Heart left ventricle (tissue), 13 donors: ENCODE data around the gene SMG5.

Experiments
- POLR2A ChIP-seq, 2 donors: fragments of 450-650 bp; IDR thresholded peaks; one replicate each; pipeline ENCODE4 v1.6.1; 2017; ENCODE audit warnings: antibody characterized with exemption in 2 of 2, mild to moderate bottlenecking in 2 of 2, moderate library complexity in 2 of 2
- TF ChIP-seq, protein P1 (sequence below), 12 donors: fragments of 200-600 bp; sonication (generic) in 4 of 12; IDR thresholded peaks; one replicate each; pipeline versions ENCODE4 v1.5.0 to v1.8.0; 2018 to 2022; ENCODE audit warnings: antibody characterized with exemption in 12 of 12, mild to moderate bottlenecking in 5 of 12
- donor health status: ischemic (EF 13 %, LVEDD 7.1; RV severe dilation, severe dysfunction).
- donor health status: DM: no; HTN: yes; CAD: no.
- donor health status: DM: no; HTN: no; CAD: no.
- donor health status: ischemic (EF 25% LVEDD 6.9; RV normal size, moderate dysfunction).
- donor health status: ischemic (EF 25% LVEDD 5.7; RV mildly dilated, moderate dysfunction).
- donor health status: ischemic (EF 35%, LVEDD 5.7; RV mildly dilated, moderate dysfunction).
- donor health status: nonischemic (EF 11% LVEDD 7.7; RV severe dilation, severe dysfunction).
- donor health status: DM: yes; HTN: yes; CAD: no.
- donor health status: PGD.
- donor health status: ischemic (EF 29% LVEDD 5.4; RV normal size, mild dysfunction).
- donor health status: nonischemic (EF 23%, LVEDD 6.1; RV moderate dilation, normal function).

DNA sequence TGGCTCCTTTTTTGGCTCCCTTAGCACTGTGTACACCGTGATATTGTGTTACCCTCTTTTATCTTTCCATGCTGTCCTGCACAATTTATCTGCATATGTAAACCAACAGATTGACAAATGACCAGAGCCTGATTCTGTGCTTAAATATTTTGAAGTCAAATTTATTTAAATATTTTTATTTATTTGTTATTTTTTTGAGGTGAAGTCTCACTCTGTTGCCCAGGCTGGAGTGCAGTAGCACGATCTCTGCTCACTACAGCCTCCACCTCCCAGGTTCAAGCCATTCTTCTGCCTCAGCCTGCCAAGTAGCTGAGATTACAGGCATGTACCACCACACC, 57.0 kb downstream of the SMG5 start:
- TF ChIP-seq, protein P1, sequence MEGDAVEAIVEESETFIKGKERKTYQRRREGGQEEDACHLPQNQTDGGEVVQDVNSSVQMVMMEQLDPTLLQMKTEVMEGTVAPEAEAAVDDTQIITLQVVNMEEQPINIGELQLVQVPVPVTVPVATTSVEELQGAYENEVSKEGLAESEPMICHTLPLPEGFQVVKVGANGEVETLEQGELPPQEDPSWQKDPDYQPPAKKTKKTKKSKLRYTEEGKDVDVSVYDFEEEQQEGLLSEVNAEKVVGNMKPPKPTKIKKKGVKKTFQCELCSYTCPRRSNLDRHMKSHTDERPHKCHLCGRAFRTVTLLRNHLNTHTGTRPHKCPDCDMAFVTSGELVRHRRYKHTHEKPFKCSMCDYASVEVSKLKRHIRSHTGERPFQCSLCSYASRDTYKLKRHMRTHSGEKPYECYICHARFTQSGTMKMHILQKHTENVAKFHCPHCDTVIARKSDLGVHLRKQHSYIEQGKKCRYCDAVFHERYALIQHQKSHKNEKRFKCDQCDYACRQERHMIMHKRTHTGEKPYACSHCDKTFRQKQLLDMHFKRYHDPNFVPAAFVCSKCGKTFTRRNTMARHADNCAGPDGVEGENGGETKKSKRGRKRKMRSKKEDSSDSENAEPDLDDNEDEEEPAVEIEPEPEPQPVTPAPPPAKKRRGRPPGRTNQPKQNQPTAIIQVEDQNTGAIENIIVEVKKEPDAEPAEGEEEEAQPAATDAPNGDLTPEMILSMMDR (IDR thresholded peaks at IDR 0.05): no peak
- TF ChIP-seq POLR2A (IDR thresholded peaks at IDR 0.05): no peak
